HG02970 (cell line): Measurements from ENCODE around the gene KIAA1217.
"Not testable (repeated sequence)": the region's sequence is repeated elsewhere in the genome, so short reads cannot be mapped to it uniquely, and the experiment has no call there.

Experiments used
- ATAC-seq: cut with Tn5 transposase; IDR thresholded peaks from one replicate; pipeline ENCODE4 v1.9.1; 2021; ENCODE audit warnings: mild to moderate bottlenecking, moderate library complexity, moderate number of reproducible peaks; ENCODE audit not compliant: unreplicated experiment, low FRiP score

KIAA1217 gene

GRCh38 chr10:24324651-24325050 lies 115.7 kb downstream of the KIAA1217 start:
- no peak for ATAC-seq

DNA sequence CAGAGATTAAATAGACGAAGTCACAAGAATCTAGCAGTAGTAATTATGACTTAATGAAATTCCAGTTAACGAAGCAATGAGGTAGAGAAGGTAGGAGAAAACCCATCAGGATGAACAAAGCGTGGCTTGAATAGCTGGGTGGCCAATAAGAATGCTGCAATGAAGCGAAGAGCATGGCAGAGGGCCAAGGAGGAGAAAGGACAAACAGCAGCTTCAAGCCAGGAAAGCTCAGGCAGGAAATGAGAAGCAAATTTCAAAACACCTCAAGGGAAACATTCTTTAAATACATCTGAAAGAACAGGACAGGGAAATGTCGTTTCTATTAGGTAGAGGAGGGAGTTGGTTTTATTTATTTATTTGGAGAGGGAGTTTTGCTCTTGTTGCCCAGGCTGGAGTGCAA lies 122.5 kb downstream of the KIAA1217 start:
- no peak for ATAC-seq

- ATAC-seq = no peak
Measured at GRCh38 chr10:24333736-24334135, 124.8 kb downstream of the KIAA1217 start.

- ATAC-seq = no peak
Measured at GRCh38 chr10:24334279-24334939, 125.5 kb downstream of the KIAA1217 start.

GRCh38 chr10:24337723-24338122 lies 128.8 kb downstream of the KIAA1217 start:
- not testable (repeated sequence) for ATAC-seq

GRCh38 chr10:24339387-24339786 lies 130.4 kb downstream of the KIAA1217 start:
- no peak for ATAC-seq

- ATAC-seq = no peak
Measured at GRCh38 chr10:24340446-24340845, 131.5 kb downstream of the KIAA1217 start.

GRCh38 chr10:24340883-24341282 lies 131.9 kb downstream of the KIAA1217 start:
- ATAC-seq = no peak

DNA sequence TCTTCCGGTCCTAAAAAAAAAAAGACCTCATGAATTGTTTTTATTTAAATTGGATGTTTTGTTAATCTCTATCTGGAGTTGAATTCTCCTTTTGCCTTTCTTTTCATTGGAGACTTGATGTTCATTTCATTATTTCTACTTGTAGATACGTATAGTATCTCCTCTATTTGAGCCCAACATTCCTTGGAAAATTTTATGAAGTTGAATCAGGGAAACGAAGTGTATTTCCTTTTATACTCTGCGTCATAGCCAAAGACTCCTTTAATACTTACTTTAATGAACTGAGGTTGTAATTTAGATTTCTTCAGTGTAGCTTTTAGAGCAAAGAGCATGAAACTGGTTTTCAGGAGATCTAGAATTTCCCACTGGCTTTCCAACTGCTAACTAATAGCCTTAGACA lies 132.4 kb downstream of the KIAA1217 start:
- no peak for ATAC-seq

- ATAC-seq = no peak
Measured at GRCh38 chr10:24341897-24342296, 133.0 kb downstream of the KIAA1217 start.

DNA sequence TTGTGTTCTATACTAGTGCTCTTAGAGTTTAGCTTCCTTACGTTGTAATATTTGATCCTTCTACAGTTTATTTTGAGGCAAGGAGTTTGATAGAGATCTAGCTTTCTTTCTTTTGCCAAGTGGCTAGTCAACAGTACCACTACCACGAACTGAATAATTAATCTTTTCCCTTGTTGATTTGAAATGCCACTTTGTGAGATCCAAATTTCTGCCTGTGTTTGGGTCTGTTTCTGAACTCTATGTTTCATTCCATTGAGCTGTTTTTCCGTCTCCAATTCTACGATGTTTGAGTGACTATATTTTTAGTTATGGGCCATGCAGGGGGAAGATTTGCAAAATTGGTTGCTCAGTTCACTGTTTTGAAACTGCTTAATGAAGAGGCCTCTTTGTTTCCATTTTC lies 134.7 kb downstream of the KIAA1217 start:
- ATAC-seq = no peak

DNA sequence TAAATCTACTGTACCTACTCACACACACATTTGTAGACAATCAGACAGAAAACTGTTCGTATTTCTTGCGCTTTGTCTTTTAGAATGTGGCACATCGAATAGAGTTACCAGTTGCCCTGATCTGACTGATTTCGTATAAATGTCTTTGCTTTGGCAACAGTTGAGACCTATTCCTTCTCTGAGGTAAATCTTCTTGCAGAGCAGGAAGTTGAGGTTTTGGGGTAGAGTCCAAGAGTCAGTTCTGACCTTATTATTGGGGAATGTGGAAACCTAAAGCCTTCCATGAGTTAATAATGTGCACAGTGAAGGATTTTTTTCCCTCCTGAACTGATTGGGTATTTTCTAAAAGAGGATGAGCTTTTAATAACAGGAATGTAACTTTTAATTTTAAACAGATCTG lies 135.3 kb downstream of the KIAA1217 start:
- no peak for ATAC-seq

- ATAC-seq = no peak
Measured at GRCh38 chr10:24344695-24345463, 135.9 kb downstream of the KIAA1217 start.

GRCh38 chr10:24346877-24347519 lies 138.1 kb downstream of the KIAA1217 start:
- ATAC-seq = no peak

DNA sequence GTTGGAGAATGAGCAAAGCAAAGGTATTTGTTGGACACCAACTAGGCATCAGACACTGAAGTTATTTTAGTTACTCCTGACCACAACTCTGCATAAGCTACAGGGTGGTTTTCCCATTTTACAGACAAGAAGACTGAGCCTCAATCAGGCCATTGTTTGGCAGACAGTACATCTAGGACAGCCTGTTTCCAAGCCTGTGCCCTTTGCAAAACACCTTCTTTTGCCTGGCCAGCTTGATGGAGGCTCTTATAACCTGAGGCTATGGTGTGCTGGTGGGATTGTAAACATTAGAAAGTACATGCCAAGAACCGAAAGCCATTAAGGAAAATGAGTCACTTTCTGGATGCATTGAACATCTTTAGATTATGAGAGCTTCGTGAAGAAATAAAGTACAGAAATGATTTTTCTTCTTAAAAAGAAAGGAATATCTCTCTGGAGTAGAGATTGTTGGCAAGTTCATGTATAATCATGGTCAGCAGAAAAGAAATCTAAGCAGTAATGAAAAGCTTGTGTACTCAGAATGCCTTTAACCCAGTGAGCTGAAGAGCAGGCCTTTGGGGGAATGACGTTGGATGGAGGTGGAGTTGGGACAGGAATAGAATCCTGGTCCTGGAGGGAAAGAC lies 140.6 kb downstream of the KIAA1217 start:
- ATAC-seq = no peak

DNA sequence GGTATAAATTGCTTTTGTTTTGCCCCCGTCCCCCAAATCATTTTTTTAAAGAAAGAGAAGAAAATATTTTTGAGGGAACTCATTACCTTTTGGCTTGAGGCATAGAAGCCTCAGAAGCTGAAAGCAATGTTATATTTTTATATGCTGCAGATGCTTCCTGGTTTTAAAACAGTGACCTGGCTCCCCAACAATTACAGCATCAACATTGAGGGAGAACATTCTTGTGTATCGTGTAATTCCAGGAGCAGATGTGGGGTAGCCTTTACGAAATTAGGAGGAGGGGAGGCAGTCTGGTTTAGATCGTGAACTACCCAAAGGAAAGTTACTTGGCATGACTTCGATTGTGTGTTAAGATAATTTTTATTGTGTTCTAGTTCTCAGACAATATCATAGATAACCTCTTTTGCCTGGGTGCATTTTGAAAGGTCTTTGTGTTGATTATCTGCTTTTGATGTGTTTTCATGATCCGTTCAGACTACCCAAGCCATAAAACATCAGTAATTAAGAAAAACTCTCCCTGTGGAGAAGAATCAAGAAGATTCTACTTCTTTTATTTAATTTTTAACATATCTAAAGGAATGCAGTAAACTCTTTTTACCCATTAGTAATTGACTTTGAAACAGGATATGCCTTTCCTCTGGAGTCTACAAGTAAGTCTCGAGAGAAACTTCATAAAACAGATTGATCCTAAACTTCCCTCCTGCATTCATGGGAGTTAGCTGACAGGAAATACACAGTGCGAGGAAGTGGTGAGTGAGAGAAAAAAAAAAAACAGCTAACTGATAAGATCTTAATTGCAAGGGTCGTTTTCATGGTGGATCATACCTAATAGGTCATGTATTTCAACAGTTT lies 141.4 kb downstream of the KIAA1217 start:
- no peak for ATAC-seq

DNA sequence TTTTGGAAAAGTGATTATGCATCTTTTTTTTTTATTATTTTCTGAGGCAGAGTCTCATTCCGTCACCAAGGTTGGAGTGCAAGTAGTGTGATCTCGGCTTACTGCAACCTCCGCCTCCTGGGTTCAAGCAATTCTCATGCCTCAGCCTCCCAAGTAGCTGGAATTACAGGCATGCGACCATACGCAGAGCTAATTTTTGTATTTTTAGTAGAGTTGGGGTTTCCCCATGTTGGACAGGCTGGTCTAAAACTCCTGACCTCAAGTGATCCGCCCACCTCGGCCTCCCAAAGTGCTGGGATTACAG lies 141.9 kb downstream of the KIAA1217 start:
- ATAC-seq = not testable (repeated sequence)

GRCh38 chr10:24351961-24352360 lies 143.0 kb downstream of the KIAA1217 start:
- ATAC-seq = no peak

GRCh38 chr10:24352399-24352798 lies 143.5 kb downstream of the KIAA1217 start:
- ATAC-seq = no peak

- ATAC-seq = no peak
Measured at GRCh38 chr10:24353319-24353718, 144.4 kb downstream of the KIAA1217 start.
